HG03196 (cell line): ENCODE data around the gene B3GNT9.

ENCODE experiments used
- ATAC-seq: cut with Tn5 transposase; IDR thresholded peaks from one replicate; pipeline ENCODE4 v1.9.1; 2021; ENCODE audit not compliant: unreplicated experiment

The B3GNT9 gene

DNA sequence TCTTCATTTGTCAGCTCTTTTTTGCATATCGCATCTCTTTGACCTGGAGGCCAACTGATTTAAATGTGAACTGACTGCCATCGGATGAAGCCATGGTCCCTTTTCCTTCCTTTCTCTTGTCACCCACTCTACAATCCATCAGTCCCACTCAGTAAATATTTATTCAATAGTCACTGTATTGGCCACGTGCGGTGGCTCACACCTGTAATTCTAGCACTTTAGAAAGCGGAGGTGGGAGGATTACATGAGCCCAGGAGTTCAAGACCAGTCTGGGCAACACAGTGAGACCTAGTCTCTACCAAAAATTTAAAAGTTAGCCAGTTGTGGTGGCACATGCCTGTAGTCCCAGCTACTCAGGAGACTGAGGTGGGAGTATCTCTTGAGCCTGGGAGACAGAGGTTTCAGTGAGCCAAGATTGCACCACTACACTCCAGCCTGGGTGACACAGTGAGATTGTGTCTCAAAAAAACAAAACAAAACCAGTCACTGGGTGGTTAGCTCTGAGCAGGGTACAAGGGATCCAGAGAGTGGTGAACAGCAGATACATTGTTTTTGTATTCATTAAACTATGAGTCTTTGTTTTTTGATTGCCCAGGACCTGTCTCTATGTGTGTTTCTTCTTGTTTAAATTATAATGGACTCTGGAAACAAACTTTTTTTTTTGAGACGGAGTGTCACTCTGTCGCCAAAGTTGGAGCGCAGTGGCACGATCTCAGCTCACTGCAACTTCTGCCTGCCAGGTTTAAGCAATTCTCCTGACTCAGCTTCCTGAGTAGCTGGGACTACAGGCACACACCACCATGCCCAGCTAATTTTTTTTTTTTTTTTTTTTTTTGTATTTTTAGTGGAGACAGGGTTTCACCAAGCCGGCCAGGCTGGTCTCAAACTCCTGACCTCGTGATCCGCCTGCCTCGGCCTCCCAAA, 34.1 kb downstream of the B3GNT9 start:
- ATAC-seq, result no peak

DNA sequence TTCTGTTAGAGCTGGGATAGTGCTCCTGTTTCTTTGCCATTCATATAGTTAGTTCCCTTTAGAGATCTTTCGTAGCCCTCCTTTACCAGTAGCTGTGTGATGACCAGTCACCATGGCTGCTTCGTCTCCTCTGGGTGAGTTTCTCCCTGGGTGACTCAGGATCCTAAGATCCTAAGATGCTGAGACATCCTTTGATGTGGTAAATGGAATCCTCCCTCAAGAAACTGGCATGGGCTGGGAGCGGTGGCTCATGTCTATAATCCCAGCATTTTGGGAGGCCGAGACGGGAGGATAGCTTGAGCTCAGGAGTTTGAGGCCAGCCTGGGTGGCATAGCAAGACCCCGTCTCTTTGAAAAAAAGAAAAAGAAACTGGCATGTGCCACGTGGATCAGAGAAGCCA, 35.2 kb downstream of the B3GNT9 start:
- no peak for ATAC-seq

DNA sequence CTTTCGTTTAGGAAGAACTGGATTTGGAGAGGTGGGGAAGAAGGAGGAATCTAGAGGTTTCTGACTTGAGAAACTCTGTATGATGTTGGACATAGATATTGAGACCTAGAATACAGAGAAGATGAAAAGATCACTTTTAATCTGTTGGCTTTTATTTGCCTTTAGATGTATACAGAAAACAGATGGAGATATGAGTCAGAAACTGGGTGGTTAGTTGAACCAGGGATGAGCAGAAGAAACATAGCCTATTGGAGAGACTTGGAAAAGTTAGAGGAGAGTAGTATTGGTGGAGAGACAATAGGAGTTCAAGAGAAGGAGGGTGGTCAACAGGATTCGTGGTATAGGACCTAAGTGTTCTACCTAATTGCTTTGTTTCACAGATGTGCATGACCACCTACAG, 36.0 kb downstream of the B3GNT9 start:
- no peak for ATAC-seq

DNA sequence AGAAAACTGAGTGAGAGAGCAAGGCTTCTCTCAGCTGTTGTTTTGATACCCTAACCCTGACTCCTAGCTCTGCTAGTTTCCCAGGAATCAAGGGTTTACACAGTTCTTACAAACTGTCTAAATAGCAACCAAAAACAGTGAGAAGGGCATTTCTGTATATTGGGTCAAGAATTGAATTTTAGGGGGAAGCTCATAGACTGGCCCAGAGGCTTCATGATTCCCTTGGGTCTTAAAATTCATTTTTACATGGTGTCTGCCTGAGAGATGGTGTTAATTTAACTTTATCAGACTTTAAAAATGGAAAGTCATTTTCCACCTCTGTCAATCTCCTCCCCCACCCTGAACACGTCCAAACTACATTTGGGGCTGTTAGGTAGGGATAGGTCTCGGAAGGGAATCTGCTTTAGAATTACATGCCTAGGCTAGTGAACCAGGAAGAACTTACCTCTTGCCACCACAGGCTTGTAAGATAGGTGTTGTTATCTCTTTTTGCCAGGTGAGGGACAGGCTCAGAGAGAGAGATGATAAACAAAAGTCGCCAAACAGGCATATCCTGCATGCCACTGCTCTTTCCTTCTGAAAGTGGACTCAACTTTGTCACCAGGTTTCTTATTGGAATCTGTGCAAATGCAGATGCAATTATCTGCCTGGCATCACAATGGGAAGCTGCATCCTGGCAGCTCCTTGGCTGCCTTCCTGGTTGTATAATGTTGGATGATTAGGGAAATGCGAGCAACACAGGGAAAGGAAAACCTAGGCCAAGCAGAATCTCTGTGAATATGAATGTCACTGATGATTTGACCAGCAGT, 38.0 kb downstream of the B3GNT9 start:
- ATAC-seq, result no peak

DNA sequence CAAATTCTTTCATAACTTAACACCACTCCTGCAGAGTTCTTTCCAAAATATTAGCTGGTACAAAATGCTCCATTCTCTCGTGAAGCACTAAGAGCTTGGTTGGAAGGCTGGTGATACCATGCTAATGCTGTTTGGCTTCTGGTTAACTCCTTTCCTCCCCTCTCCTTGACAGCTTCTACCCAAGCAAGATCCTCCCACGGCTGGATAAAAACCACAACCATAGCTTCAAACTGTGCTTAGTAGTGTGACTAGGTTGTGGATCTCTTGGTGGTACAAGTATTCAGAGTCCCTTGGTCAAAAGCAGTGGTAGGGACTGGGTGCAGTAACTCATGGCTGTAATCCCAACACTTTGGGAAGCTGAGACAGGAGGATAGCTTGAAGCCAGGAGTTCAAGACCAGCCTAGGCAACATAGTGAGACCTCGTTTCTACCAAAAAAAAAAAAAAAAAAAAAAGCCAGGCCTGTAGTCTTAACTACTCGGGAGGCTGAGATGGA, 38.8 kb downstream of the B3GNT9 start:
- no peak for ATAC-seq

DNA sequence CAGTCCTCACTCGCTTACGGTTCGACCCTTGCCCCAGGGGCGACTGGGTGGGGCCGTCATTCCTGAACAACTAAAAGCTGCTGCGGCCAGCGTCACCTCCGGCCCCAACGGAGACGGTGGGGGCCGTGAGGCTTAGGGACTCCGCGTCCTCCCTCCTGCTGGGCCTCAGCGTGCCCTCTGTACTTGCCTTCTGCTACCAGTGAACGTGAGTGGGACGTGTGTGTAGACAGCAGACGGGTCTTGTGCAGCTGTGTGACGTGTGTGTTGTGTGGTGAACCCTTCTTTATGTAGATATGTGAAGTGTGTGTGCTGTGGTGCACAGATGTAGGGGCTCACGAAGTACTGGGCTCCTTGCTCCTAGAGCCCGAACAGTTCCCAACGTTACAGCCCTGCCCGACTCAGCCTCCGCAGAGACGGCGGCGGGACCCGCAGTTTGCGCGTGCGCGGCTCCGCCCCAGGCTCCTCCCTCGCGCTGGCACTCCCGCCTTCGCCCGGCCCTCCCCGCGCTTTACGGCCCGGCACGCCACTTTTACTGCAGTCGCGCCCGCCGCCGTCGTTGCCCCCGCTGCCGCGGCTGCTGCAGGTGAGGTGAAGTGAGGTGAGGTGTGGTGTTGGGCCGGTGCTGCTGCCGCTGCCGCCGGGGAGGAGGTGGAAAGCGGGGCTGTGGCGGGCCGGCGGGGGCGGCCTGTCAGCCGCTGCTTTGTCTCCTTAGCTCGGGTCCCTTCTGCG, 41.2 kb downstream of the B3GNT9 start, which contains the start of gene PHAF1:
PHAF1 (plus strand) TSS at position 535 of the 729 bp plus-strand sequence. CDS start 235 bp downstream, outside the sequence.
- ATAC-seq, result peak; percentile 77

DNA sequence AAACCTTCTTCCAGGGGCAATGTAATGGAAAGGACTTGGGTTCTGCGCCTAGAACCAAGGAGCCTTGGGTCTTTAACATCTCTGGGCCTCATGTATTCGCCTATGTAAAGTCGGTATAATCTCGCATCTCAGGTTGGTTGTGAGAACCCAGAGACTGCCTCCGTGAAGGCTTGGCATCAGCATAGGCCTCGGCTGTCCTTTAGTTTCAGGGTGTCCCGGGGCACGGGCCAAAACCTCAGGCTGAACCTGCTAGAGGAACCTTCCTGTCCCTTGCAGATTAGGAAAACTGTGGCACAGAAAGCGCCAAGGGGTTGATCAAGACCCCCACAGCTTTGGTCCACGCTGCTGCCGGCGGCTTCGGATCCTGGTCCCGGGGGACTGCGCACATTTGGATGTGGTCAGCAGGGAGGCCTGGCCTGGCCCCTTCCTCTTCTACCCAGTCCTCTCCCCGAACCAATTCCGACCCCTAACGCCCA, 41.8 kb downstream of the B3GNT9 start:
- no peak for ATAC-seq

DNA sequence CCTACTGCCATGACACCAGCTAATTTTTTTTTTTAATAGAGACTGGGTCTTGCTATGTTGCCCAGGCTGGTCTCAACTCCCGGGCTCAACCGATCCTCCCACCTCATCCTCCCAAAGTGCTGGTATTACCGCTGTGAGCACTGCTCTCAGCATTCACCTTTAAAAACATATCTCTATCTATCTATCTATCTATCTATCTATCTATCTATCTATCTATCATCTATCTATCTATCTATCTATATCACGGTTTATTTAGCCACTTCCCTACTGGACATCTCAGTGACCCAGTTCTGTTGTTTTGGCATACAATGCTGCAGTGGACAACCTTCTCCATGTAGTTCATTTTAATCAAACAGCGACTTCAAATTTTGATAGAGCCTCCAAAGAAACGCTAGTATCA, 42.3 kb downstream of the B3GNT9 start:
- ATAC-seq, result no peak

DNA sequence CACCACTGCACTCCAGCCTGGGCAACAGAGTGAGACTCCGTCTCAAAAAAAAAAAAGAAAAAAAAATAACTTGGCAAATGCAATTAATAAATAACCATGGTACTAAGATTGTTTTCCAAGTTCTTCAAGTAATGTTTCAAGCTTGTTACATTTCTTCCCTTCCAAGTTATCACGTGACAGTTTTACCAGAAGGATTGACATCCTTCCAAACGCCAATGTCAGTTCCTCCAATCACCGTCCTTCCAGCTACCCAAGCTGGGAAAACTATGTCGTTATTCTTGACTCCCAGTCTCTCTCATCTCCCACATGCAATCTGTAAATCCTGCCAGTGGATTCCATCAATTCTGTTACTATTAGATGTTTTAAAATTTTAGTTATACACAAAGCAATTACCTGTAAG, 44.9 kb downstream of the B3GNT9 start:
- ATAC-seq, result no peak

DNA sequence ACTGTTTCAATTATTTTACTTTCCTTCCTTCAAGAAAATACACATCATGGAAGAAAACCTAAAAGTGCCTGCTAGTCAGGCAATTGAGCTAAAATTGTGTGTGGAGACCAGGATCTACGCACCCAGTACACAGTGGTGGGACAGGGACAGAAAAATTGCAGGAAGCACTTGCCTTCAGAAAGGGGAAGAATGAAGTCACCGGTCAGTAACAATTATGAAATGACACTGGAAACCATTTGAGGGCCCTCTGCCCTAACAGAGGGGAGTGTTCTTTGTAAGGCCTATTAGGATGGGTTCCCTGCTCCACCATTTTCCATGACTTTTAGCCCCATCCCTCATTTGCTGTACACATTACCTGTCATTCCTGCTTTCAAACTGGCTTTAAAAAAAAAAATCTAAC, 45.6 kb downstream of the B3GNT9 start:
- no peak for ATAC-seq

DNA sequence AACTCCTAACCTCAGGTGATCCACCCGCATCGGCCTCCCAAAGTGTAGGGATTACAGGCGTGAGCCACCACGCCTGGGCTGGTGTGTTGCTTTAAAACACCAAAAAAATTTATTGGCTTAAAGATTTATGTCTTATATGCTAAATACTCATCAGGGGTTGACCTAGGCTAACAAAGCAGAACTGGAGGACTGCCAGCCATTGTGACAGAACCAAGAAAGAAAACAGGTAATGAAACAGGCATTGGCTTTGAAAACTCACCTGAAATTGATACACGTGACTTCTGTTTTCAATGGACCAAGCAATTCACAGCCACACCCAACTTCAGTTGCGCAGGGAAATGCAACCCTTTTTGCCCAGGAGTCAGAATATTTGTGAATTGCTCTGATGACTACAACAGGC, 46.0 kb downstream of the B3GNT9 start:
- ATAC-seq, result no peak

DNA sequence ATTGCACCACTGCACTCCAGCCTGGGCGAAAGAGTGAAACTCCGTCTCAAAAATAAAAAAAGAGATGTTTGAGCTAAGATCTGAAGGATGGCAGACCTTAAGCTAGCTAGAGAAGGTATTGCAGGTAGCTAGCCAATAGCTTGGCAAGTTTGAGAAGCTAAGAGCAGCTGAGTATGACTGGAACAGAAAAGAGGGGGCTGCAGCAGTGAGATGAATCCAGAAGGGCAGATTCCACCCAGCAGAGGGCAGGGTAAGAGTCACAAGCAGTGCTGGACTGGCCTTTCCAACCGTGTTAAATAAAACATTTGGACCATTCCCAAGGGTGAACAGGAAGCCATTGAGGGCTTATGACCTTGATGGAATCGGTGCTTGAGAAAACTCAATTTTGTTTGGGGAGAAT, 46.7 kb downstream of the B3GNT9 start:
- ATAC-seq, result no peak

DNA sequence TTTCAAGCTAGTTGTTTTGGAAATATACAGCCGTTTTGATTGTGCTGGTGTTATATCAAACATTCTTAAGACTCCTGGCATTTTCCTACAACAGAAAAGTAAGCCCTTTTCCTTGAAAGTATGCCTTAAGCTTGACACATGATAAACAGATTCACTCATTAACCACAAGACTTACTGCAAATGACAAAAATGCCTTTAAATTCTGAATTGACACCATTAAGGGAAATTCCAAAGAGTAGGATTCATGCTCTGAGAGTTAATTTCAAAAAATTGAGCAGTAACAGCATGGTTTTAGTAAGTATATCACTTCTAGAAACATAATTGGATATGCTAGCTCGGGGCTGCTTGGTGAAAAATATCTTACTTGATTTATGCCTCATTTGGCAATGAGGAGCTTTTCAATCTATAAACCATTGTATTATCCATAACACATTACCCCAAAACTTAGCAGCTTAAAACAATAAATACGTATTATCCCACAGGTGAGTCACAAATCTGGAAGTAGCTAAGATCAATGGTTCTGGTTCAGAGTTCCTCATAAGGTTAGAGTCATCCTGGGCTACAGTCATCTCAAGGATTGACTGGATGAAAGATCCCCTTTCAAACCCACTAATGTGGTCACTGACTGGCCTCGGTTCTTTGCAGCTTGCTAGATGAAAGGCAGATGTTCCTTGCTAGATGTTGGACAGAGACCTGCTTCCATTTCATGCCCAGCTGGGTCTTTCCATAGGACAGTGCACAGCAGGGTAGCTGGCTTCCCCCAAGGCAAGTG, 49.3 kb downstream of the B3GNT9 start:
- ATAC-seq, result no peak

DNA sequence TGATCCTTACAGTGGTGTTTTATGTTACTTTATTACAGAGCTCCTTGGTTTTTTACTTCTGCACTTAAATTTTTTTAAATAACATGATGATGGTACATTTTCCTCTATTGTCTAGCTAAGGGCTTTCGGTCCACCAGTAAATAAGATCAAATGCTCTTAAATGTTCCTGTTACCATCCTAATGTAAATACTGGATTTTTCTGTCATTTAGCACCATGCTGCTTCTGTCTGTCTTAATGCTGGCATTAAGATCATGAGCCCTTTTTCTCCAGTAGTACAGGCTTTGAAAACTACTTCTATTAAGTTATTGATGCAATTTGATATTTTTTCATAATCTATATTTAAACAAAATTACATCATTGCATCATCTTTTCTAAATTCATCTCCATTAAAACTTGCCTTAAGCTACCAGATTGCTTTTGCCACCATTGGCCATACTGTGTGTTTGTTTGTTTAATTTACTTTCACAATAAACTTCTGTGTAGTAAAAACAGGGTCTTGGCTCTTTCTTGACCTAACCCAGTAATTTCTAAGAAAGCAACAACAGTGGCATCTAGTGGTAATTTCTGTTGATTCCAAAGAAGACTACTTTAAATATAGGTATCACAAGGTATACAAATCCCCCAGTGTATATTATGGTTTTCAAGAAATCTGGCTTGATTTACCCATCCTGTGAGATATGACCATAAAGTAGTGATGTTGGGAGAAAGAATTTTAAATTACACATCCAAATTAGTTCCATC, 50.1 kb downstream of the B3GNT9 start:
- no peak for ATAC-seq

DNA sequence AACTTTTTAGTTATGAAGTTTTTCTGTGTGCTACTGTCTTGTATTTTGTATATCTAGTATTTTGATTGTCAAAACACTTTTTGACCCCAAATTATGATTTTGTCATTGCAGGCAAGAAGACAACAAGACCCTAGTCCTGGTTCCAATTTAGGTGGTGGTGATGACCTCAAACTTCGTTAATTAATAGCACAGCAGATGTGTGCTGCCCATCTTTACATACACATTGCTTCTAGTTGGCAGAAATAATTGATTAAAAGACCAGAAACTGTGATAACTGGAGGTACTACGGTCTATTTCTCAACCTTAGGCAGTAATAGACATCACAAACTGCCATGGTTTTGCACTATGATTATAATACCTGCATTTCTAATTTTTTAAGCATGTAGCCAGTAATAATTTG, 52.2 kb downstream of the B3GNT9 start:
- ATAC-seq, result no peak
